Measurements from ENCODE around the gene AGR3.

AGR3 gene

DNA sequence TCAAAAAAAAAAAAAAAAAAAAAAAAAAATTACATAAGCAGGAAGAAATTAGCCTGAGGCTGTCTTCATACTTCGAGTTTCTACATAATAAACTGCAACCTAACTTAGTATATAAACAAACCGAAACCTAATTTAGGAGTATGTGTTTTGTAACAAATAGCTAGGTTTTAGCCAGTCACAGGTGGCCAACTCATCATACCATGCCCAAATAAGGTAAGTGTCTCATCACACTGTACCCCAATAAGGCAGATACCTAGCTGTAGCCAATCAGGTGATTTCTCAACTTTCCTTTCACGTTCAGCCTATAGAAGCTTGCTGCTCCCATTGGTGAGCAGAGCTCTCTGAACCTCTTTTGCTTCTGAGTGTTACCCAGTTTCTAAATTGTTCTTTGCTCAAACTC, 63.1 kb downstream of the AGR3 start:
- no peak for DNase-seq

DNA sequence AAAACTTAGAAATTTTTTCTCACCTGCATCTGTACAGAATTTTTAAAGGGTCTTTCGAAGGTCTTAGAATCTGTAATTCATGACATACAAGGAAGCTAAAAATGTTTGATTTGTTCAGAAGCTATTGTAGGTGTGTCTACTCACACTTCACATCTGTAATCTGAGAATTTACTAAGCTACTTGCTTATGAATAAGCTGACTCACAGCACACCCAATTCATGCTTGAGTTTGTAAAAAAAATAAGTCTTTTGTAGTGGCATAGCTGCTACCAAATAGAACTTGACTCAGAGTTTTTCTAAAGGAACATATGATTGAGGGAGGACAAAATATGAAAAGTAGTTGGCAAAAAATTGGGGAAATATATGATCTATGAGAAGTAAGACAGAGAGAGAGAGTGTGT, 64.2 kb downstream of the AGR3 start:
- no peak for DNase-seq

DNA sequence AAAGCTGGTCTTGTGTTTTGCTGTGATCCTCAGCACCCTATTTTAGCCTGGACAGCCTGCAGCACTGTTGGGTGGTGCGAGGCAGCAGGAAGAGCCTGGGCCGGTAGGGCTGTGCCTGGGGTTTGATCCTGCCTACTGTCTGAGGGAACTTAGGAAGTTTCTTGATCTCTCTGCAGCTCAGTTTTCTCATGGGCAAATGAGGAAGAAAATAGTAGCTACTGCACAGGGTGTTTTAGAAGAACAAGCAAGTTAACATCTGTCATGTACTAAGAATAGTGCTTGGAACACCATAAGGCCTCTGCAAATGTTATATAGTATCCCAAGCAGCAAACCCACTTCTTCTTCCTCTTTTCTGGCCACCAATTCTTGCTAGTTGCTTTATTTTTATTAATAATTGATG, 65.0 kb downstream of the AGR3 start:
- DNase-seq, result no peak

DNA sequence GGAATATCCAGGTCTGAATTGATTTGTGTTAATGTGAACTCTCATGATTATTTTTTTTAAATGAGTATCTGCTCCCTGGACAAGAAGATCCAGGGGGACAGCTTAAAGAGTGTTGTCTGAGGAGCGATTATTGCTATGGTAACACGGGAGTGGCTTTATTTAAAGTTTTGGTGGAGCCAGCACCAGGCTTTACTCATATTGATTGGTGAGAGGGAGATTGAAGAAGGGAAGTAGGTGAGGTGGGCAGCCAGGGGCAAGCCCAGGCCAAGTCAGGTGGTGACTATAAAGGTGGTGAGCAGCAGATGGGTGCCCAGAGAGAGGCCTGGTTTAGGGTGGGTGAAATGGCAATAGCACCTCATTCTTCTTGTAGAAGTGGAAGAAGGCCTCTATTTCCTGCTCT, 66.8 kb downstream of the AGR3 start:
- DNase-seq, result no peak

DNA sequence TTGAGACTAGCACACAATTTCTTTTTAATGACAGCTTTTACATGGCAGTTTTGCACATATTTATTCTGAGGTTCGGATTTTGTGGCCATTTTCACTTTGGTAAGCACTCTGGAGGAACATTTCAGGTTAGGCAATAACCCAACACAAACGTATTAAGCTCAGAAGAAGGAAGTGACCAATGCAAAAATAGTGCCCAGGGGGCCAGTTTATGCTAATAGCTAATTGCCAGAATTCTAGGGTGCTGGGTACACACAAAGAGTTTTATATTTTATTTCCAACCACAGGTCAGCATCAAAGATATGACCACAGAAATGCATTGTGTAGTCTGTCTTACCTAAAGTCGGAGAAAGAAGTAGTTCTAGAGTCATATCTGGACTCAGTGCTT, 68.6 kb downstream of the AGR3 start:
- no peak for DNase-seq

DNA sequence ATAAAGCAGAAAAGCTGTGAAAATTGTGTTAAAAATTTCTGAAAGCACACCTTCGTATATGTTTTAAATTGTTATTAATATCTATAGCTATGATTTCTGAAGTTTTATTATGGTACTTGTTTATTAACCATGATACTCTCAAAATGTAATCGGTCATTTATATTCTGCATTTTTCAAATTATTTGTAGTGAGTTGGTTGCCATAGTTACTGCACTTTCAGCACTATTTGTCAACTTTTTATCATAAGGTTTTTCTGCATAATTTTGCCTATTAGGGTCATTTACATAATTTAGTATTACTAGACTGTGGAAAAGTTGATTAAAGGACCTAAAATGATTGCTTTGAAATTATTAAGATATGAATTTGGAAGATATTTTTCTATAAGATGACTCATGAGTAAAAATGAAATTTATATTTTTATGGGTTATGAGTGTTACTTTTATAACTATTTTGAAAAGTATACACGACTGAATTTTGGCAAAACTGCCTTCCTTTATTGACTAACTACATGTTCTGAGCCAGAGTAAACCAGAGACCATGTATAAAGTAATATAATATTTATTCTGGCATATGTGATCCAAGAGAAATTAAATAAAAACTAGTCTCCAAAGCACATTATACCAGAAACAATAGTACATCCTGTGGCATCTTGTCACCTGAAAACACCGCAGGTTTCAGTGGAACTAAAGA, 69.1 kb downstream of the AGR3 start:
- no peak for DNase-seq

DNA sequence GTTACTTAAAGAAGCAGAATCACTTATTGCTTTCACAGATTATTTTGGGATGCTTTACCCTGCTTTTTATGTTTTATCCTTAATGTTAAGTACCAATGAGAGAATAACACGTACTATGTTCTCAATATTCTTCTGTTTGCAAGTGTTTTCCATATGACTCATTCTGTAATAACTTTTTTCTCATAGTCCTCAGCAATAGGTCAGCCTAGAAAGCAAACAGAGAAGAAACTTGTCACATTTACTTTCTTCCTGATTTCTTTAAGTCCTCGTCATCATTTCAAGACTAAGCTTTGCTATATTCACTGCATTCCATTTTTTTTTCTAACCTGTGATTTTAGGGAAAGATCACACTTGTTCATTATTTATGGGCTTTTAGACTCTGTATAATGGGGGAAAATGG, 70.2 kb downstream of the AGR3 start:
- DNase-seq, result no peak

DNA sequence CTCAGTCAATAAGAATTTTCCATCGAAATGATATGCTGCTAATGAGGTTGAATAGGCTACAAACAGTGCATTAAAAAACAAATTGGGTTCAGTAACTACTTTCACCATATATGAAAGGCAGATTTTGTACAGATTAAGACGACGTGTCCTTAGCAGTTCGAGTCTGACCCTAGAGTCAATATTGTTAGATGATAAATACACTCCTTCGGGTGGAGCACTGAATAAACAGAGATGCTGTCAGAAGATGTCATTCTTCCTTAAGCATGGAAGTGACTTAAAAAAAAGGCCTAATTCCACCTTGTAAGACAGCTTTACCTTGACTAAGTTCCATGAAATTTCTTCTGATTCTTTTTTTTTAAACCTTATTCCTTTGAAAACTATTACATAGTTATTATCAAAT, 71.2 kb downstream of the AGR3 start:
- no peak for DNase-seq

DNA sequence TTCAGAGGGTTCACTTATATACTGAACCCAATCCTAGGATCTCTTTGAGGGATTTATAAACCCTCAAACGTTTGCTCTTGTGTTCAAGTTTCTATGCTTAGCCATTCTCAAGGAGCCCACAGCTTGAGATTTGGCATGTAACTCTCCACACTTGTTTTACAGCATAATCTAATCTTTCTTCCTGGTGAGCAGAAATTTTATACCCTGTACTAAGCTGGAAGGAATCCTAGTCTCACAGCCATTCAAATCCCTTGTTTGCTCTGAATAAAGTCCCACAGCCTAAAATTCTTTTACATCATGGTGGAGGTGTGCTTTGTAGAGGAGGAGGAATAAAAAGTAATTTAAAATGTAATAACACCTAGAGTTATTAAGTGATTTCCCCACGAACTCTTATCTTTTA, 71.7 kb downstream of the AGR3 start:
- no peak for DNase-seq

Measured in 8988T (cell line).